Ovary (tissue), 3 donors: ENCODE results near the gene AGRP.

Source experiments
- CTCF ChIP-seq, 3 donors: fragments of 450-650 bp in 2 of 3; fragments of 200-600 bp in 1 of 3; IDR thresholded peaks; one replicate each; pipeline versions ENCODE4 v1.5.1 to v1.8.0; 2016 to 2022; ENCODE audit warnings: antibody characterized with exemption in 3 of 3, mild to moderate bottlenecking in 1 of 3
- EP300 ChIP-seq: sonication (generic); formaldehyde crosslinking; IDR thresholded peaks from one replicate; pipeline ENCODE4 v1.6.1; 2017; ENCODE audit warnings: antibody characterized with exemption
- POLR2A ChIP-seq: fragments of 450-650 bp; IDR thresholded peaks from one replicate; pipeline ENCODE4 v1.6.1; 2017; ENCODE audit warnings: antibody characterized with exemption, mild to moderate bottlenecking, moderate library complexity
- donor health status: DM: no; HTN: no; CAD: no.

GRCh38 chr16:67528222-67528869 is 45.0 kb upstream of the AGRP start, which contains the start of gene RIPOR1:
- TF ChIP-seq CTCF (IDR thresholded peaks at IDR 0.05) (no peak), POLR2A (no peak), EP300 (no peak)
